ENCODE measurements around the gene CEPT1. TPM values are rescaled to one million over a fixed set of nuclear protein-coding genes. Genes with fewer than 3 reads are reported as not detected.

The CEPT1 gene
- total RNA-seq, 6 donors from 2014 or later = 27.2 to 71.7 (median 35.3) TPM

GRCh38 chr1:111221276-111221632, 81.2 kb downstream of the CEPT1 start:
- 47 to 59% methylated on average over 2 of the region's 2 CpGs for WGBS, 2 donors
- DNase-seq (no peak), ATAC-seq (ENCODE audit: low FRiP score in 2 of 2) (no peak)
- peak overlapping the region in 1 of 4 donors; percentile 63 for H3K27ac ChIP-seq
- no peaks in the 10 kb centered on the region for H3K27me3 ChIP-seq
- H3K4me1 ChIP-seq = peaks cover 11 to 32% (median 25%) of the 10 kb centered on the region in 4 donors
- TF ChIP-seq EP300 (IDR thresholded peaks at IDR 0.05) = no peak
- no peak for TF ChIP-seq POLR2AphosphoS5 (IDR thresholded peaks at IDR 0.05)
- no peak for TF ChIP-seq CTCF (IDR thresholded peaks at IDR 0.05)
- TF ChIP-seq POLR2A (IDR thresholded peaks at IDR 0.05) = no peak
- H3K9me3 ChIP-seq = no peaks in the 10 kb centered on the region
- no peak overlapping the region for H3K4me3 ChIP-seq
- no peaks in the 10 kb centered on the region for H3K36me3 ChIP-seq

DNA sequence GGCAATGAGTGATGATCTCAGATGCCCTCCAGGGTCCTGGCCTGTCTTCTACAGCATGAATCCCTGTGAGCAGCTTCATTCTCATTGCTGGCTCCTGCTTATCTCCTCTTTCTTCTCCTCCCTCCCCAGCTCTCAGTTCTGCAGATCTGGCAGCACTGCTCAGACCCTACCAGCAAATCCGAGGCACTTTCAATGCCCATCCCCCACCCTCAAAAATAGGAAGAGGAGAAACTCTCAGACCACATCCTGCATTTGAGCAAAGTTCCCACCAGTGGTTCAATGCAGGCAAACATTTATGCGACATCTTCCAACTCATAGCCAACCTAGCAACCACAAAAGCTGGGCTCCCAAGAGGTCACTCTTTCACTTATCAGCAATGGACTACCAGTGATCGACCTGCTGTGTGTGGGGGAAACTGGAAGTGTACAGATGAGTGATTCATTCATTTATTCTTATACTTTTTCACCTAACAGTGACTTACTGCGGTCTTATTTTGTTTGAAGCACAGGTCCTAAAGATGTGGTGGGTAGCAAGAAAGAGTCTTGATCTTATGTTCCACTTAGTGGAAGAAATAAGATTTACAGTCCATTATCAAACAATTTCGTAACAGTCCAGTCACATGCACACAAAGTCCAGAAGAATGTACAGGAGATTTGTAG, 81.7 kb downstream of the CEPT1 start:
- TF ChIP-seq POLR2AphosphoS5 (IDR thresholded peaks at IDR 0.05) = peak in 1 of 2 donors; percentile 13
- TF ChIP-seq EP300 (IDR thresholded peaks at IDR 0.05) = no peak
- H3K4me1 ChIP-seq = peaks cover 13 to 34% (median 26%) of the 10 kb centered on the region in 4 donors

GRCh38 chr1:111222308-111223125, 82.5 kb downstream of the CEPT1 start:
- Histone ChIP-seq H3K27me3 (no peaks in the 10 kb centered on the region), H3K27ac (peak overlapping the region; percentile 2 to 63 (median 30)), H3K4me3 (no peak overlapping the region), H3K36me3 (no peaks in the 10 kb centered on the region), H3K9me3 (no peaks in the 10 kb centered on the region), H3K4me1 (peaks cover 21 to 38% (median 33%) of the 10 kb centered on the region in 4 donors)
- TF ChIP-seq CTCF (IDR thresholded peaks at IDR 0.05) (peak; percentile 80 to 91 (median 88)), POLR2A (IDR thresholded peaks at IDR 0.05) (no peak)
- DNase-seq (peak in 1 of 2 donors; percentile 91), ATAC-seq (ENCODE audit: low FRiP score in 2 of 2) (peak; percentile 82 to 90)
- WGBS, 2 donors = 25% methylated on average over 10 of the region's 10 CpGs

More for the DNA sequence above, 81.7 kb downstream of the CEPT1 start:
- Histone ChIP-seq H3K9me3 (no peaks in the 10 kb centered on the region), H3K36me3 (no peaks in the 10 kb centered on the region), H3K27me3 (no peaks in the 10 kb centered on the region), H3K4me3 (no peak overlapping the region), H3K27ac (peak overlapping the region in 3 of 4 donors; percentile 22 to 63 (median 37))
- WGBS, 2 donors = 46 to 58% methylated on average over 5 of the region's 5 CpGs
- ATAC-seq (ENCODE audit: low FRiP score in 2 of 2) (peak; percentile 20 to 39), DNase-seq (peak in 1 of 2 donors; percentile 40)

DNA sequence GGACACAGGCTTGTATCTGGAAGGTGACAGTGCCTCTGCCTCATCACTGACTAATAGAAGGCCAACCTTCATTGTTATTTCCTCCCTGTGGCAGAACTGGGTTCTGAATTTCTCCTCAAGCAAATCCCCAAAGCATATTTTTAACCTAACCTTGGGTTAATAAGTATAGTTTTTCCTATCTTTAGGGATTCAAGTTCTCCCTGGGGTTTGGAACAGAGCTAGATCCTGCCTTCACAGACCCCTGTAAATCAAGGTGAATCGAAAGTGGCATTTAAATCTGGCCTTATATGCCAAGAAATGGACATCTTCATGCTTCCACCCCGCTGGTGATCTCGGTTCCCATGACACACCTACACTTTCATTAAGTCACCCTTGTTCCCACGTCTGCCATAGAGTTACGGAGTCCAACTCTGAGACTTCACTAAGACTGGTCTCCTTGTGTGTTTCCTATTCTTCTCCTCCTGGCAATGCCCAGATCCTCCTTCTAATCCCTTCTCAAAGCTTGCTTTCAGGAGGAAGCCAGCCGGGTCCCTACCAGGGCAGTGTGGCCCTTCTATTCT, 83.2 kb downstream of the CEPT1 start:
- peak overlapping the region in 2 of 4 donors; percentile 2 to 63 for H3K27ac ChIP-seq
- peaks cover 21 to 43% (median 39%) of the 10 kb centered on the region in 4 donors for H3K4me1 ChIP-seq
- H3K9me3 ChIP-seq = no peaks in the 10 kb centered on the region
- H3K4me3 ChIP-seq = no peak overlapping the region
- DNase-seq (no peak), ATAC-seq (ENCODE audit: low FRiP score in 2 of 2) (no peak)
- TF ChIP-seq POLR2A (IDR thresholded peaks at IDR 0.05) = no peak
- no peak for TF ChIP-seq EP300 (IDR thresholded peaks at IDR 0.05)
- no peak for TF ChIP-seq POLR2AphosphoS5 (IDR thresholded peaks at IDR 0.05)
- no peak for TF ChIP-seq CTCF (IDR thresholded peaks at IDR 0.05)
- no peaks in the 10 kb centered on the region for H3K36me3 ChIP-seq
- H3K27me3 ChIP-seq = no peaks in the 10 kb centered on the region
- 81% methylated on average over 6 of the region's 6 CpGs for WGBS, 2 donors

DNA sequence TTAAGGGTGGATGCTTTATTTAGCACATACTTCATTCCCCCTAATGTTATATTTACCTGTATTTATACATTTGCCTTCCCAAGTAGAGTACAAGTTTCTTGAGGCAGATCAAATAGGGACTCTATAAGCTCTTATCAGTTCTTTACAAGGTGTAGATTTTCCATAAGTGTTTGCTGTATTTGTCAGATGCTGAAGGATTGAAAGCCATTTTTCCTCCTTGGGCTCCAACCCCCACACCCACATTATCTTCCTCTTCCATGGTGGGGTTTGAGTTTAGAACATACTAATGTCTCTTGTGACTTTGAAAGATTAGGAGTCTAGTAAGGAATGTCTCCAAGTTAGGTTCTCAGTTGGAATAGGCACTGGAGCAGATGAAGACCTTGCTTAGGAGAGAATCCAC, 85.1 kb downstream of the CEPT1 start:
- Histone ChIP-seq H3K4me1 (peaks cover 18 to 46% (median 42%) of the 10 kb centered on the region in 4 donors), H3K27ac (no peak overlapping the region)
- ATAC-seq (ENCODE audit: low FRiP score in 2 of 2) = no peak

More for the DNA sequence above, 85.1 kb downstream of the CEPT1 start:
- no peaks in the 10 kb centered on the region for H3K9me3 ChIP-seq
- H3K4me3 ChIP-seq = no peak overlapping the region
- DNase-seq = no peak
- TF ChIP-seq CTCF (IDR thresholded peaks at IDR 0.05) (no peak), POLR2AphosphoS5 (IDR thresholded peaks at IDR 0.05) (no peak), EP300 (IDR thresholded peaks at IDR 0.05) (no peak), POLR2A (IDR thresholded peaks at IDR 0.05) (no peak)
- H3K36me3 ChIP-seq = no peaks in the 10 kb centered on the region
- H3K27me3 ChIP-seq = no peaks in the 10 kb centered on the region
